Measurements from ENCODE around the gene ME1.

GRCh38 chr6:83403191-83403590 is 27.7 kb downstream of the ME1 start:
- no peak for TF ChIP-seq POLR2AphosphoS5 (IDR thresholded peaks at IDR 0.05; ENCODE audit: low read depth, low read length)
- TF ChIP-seq SIN3A (IDR thresholded peaks at IDR 0.05; ENCODE audit: borderline replicate concordance, insufficient read depth, low read length): no peak
- TF ChIP-seq REST (IDR thresholded peaks at IDR 0.05; ENCODE audit: insufficient read depth in 1 of 2, low read depth in 2 of 2, low read length in 2 of 2): no peak
- TF ChIP-seq TAF1 (IDR thresholded peaks at IDR 0.05; ENCODE audit: borderline replicate concordance, insufficient read depth, low read length): no peak
